Suprapubic skin (tissue), 4 donors: Measurements from ENCODE around the gene WDR38. TPM values are rescaled to one million over a fixed set of nuclear protein-coding genes. Genes with fewer than 3 reads are reported as not detected.

ENCODE experiments used
- DNase-seq, 2 donors: peaks; one replicate each; pipeline ENCODE4 v3.0.0-alpha.2; 2019; ENCODE audit warnings: low spot score in 2 of 2
- H3K27ac ChIP-seq: fragments of 200-600 bp; sonication (generic); one replicate; pipeline ENCODE4 v1.5.1; 2019
- H3K27me3 ChIP-seq: fragments of 200-600 bp; sonication (generic); one replicate; pipeline ENCODE4 v1.5.1; 2019
- H3K36me3 ChIP-seq: fragments of 200-600 bp; sonication (generic); one replicate; pipeline ENCODE4 v1.5.1; 2019
- H3K4me1 ChIP-seq: fragments of 200-600 bp; sonication (generic); one replicate; pipeline ENCODE4 v1.5.1; 2019
- H3K4me3 ChIP-seq: fragments of 200-600 bp; sonication (generic); one replicate; pipeline ENCODE4 v1.5.1; 2019; ENCODE audit warnings: mild to moderate bottlenecking
- H3K9me3 ChIP-seq: fragments of 200-600 bp; sonication (generic); one replicate; pipeline ENCODE4 v1.5.1; 2019
- CTCF ChIP-seq, 2 donors: fragments of 200-600 bp in 1 of 2; fragments of 450-650 bp in 1 of 2; sonication (generic) in 1 of 2; IDR thresholded peaks; one replicate each; pipeline ENCODE4 v1.5.1; 2016 to 2019; ENCODE audit warnings: antibody characterized with exemption in 2 of 2, mild to moderate bottlenecking in 1 of 2, moderate library complexity in 1 of 2
- EP300 ChIP-seq: sonication (generic); formaldehyde crosslinking; IDR thresholded peaks from one replicate; pipeline ENCODE4 v1.6.1; 2017; ENCODE audit warnings: antibody characterized with exemption
- POLR2A ChIP-seq, 2 donors: fragments of 450-650 bp; IDR thresholded peaks; one replicate each; pipeline ENCODE4 v1.6.1; 2017; ENCODE audit warnings: antibody characterized with exemption in 2 of 2, mild to moderate bottlenecking in 2 of 2, moderate library complexity in 2 of 2
- POLR2AphosphoS5 ChIP-seq, 3 donors: sonication (generic); formaldehyde crosslinking; IDR thresholded peaks; one replicate each; pipeline ENCODE4 v1.6.1; 2017; ENCODE audit warnings: antibody characterized with exemption in 3 of 3
- WGBS: methylation state at CpG from one replicate; pipeline ENCODE4 v1.1.5; 2018; 5-methylcytosine and 5-hydroxymethylcytosine counted together
- total RNA-seq, 4 donors: library from RNA; depleted of rRNA; stranded (reverse); fragments of >200 nt; gene quantifications; one replicate each; pipeline ENCODE4 v1.1.0, GENCODE V29; 2016

Gene WDR38
- total RNA-seq, 4 donors from 2014 or later, result not detected

- no peak for DNase-seq
- Histone ChIP-seq H3K9me3 (no peaks in the 10 kb centered on the region), H3K27ac (peak overlapping the region; percentile 95), H3K4me1 (peaks cover 49% of the 10 kb centered on the region), H3K4me3 (peak overlapping the region; percentile 92), H3K27me3 (no peaks in the 10 kb centered on the region), H3K36me3 (peaks cover 42% of the 10 kb centered on the region)
- whole genome bisulfite sequencing, result 17% methylated on average over 12 of the region's 12 CpGs
- no peak for TF ChIP-seq POLR2AphosphoS5 (IDR thresholded peaks at IDR 0.05)
- no peak for TF ChIP-seq POLR2A (IDR thresholded peaks at IDR 0.05)
- no peak for TF ChIP-seq EP300
- TF ChIP-seq CTCF (IDR thresholded peaks at IDR 0.05), result no peak
Measured at GRCh38 chr9:124860582-124861341, 7.5 kb downstream of the WDR38 start.

GRCh38 chr9:124861342-124862229 is 8.3 kb downstream of the WDR38 start, which contains the start of the genes ARPC5L and RPL35:
Gene ARPC5L (plus strand): TSS chr9:124862130. CDS start chr9:124869291, 7,161 bp downstream.
Gene RPL35 (minus strand): TSS chr9:124861957. CDS start chr9:124861912, 45 bp downstream.
- no peaks in the 10 kb centered on the region for H3K9me3 ChIP-seq
- H3K4me1 ChIP-seq, result peaks cover 49% of the 10 kb centered on the region
- H3K4me3 ChIP-seq, result peak within 1 kb of the TSS; percentile 92
- DNase-seq, result peak; percentile 96 to 98
- H3K27me3 ChIP-seq, result no peaks in the 10 kb centered on the region
- peaks cover 38% of the 10 kb centered on the region for H3K36me3 ChIP-seq
- WGBS, result under 1% methylated on average over 34 of the region's 92 CpGs
- H3K27ac ChIP-seq, result peak within 1 kb of the TSS; percentile 95
- no peak for TF ChIP-seq EP300
- peak; percentile 70 to 90 (median 75) for TF ChIP-seq POLR2AphosphoS5 (IDR thresholded peaks at IDR 0.05)
- peak in 1 of 2 donors; percentile 38 for TF ChIP-seq CTCF (IDR thresholded peaks at IDR 0.05)
- peak in 1 of 2 donors; percentile 79 for TF ChIP-seq POLR2A (IDR thresholded peaks at IDR 0.05)

- TF ChIP-seq POLR2A (IDR thresholded peaks at IDR 0.05) (no peak), CTCF (IDR thresholded peaks at IDR 0.05) (no peak), EP300 (no peak), POLR2AphosphoS5 (IDR thresholded peaks at IDR 0.05) (no peak)
- Histone ChIP-seq H3K27me3 (no peaks in the 10 kb centered on the region), H3K36me3 (peaks cover 20% of the 10 kb centered on the region), H3K9me3 (no peaks in the 10 kb centered on the region), H3K4me3 (peak overlapping the region; percentile 92), H3K4me1 (peaks cover 63% of the 10 kb centered on the region), H3K27ac (peak overlapping the region; percentile 95)
- no peak for DNase-seq
- 50% methylated on average over 7 of the region's 7 CpGs for WGBS
Measured at GRCh38 chr9:124863371-124863871, 10.2 kb downstream of the WDR38 start.

GRCh38 chr9:124868511-124869465 is 15.5 kb downstream of the WDR38 start:
- WGBS, result 0% methylated on average over 18 of the region's 101 CpGs
- TF ChIP-seq EP300 (no peak), POLR2AphosphoS5 (IDR thresholded peaks at IDR 0.05) (peak in 2 of 3 donors; percentile 26 to 51), POLR2A (IDR thresholded peaks at IDR 0.05) (peak in 1 of 2 donors; percentile 91)
- Histone ChIP-seq H3K36me3 (peaks cover 1% of the 10 kb centered on the region), H3K27ac (peak overlapping the region; percentile 93), H3K9me3 (no peaks in the 10 kb centered on the region), H3K4me1 (peaks cover 62% of the 10 kb centered on the region), H3K27me3 (no peaks in the 10 kb centered on the region), H3K4me3 (peak overlapping the region; percentile 63)
- DNase-seq, result peak; percentile 89 to 90
